Activated CD8-positive, alpha-beta T cell treated with anti-CD3 and anti-CD28 coated beads, Interleukin-2, amount 10 ng/mL, durations not matched to agents 7 days and 5 days (primary cell): ENCODE measurements around the gene MME. TPM values are rescaled to one million over a fixed set of nuclear protein-coding genes. Genes with fewer than 3 reads are reported as not detected.

Experiments used
- ATAC-seq: fragments of 150-1000 bp; cut with Tn5 transposase; one replicate; pipeline ENCODE4 v1.10.0; 2021; ENCODE audit warnings: moderate library complexity
- CTCF ChIA-PET: fragments of 350-600 bp; sonication (Branson Sonifier 250); formaldehyde crosslinking; loops from one replicate; lab custom pipeline; 2021; ENCODE audit warnings: antibody characterized with exemption; lab: Charles Lee
- POLR2A ChIA-PET: fragments of 350-600 bp; sonication (Branson Sonifier 250); formaldehyde crosslinking; loops from one replicate; lab custom pipeline; 2021; ENCODE audit warnings: antibody characterized with exemption; lab: Charles Lee
- DNase-seq: peaks from one replicate; pipeline ENCODE4 v3.0.0-alpha.2; 2020
- H3K27ac Mint-ChIP-seq: one replicate; pipeline ENCODE4 v1.8.0; 2021; ENCODE audit warnings: mild to moderate bottlenecking, mixed read lengths
- H3K27me3 Mint-ChIP-seq: one replicate; pipeline ENCODE4 v1.8.0; 2021; ENCODE audit warnings: low read depth, mixed read lengths
- H3K36me3 Mint-ChIP-seq: one replicate; pipeline ENCODE4 v1.8.0; 2021; ENCODE audit warnings: low read depth, mixed read lengths
- H3K4me1 Mint-ChIP-seq: one replicate; pipeline ENCODE4 v1.8.0; 2021; ENCODE audit warnings: low read depth, mixed read lengths
- H3K4me3 Mint-ChIP-seq: one replicate; pipeline ENCODE4 v1.8.0; 2021; ENCODE audit warnings: mild to moderate bottlenecking, mixed read lengths
- H3K9me3 Mint-ChIP-seq: one replicate; pipeline ENCODE4 v1.8.0; 2022; ENCODE audit warnings: mixed read lengths; ENCODE audit not compliant: insufficient read depth
- total RNA-seq, 2 experiments: library from RNA; stranded (reverse); gene quantifications; one replicate each; pipeline ENCODE4 v1.2.3, GENCODE V29; 2021

The MME gene
- total RNA-seq, 2 experiments from 2014 or later = not detected

GRCh38 chr3:155064920-155065319, 15.2 kb upstream of the MME start:
- Mint-ChIP-seq H3K9me3 (no peaks in the 10 kb centered on the region), H3K4me3 (no peak overlapping the region), H3K4me1 (no peaks in the 10 kb centered on the region), H3K27me3 (no peaks in the 10 kb centered on the region), H3K36me3 (no peaks in the 10 kb centered on the region), H3K27ac (no peak overlapping the region)
- no peak for DNase-seq
- CTCF ChIA-PET = interaction anchor here (0.6 kb wide), 1 partner anchor 988 kb away, joined by 4 read pairs; no protein-coding TSS in a partner anchor
- ATAC-seq = no peak
- POLR2A ChIA-PET = no interaction called here

- DNase-seq (no peak), ATAC-seq (no peak)
- Mint-ChIP-seq H3K4me1 (no peaks in the 10 kb centered on the region), H3K27ac (no peak overlapping the region), H3K4me3 (no peak overlapping the region), H3K36me3 (no peaks in the 10 kb centered on the region), H3K9me3 (no peaks in the 10 kb centered on the region), H3K27me3 (no peaks in the 10 kb centered on the region)
- POLR2A ChIA-PET = no interaction called here
- CTCF ChIA-PET = no interaction called here
Measured at GRCh38 chr3:155065537-155065936, 14.6 kb upstream of the MME start.

- no peaks in the 10 kb centered on the region for H3K4me1 Mint-ChIP-seq
- H3K36me3 Mint-ChIP-seq = no peaks in the 10 kb centered on the region
- POLR2A ChIA-PET = no interaction called here
- no peak overlapping the region for H3K27ac Mint-ChIP-seq
- no peak overlapping the region for H3K4me3 Mint-ChIP-seq
- no peak for DNase-seq
- no peak for ATAC-seq
- CTCF ChIA-PET = no interaction called here
- H3K9me3 Mint-ChIP-seq = peaks cover 5% of the 10 kb centered on the region
- H3K27me3 Mint-ChIP-seq = no peaks in the 10 kb centered on the region
Measured at GRCh38 chr3:155069729-155070128, 10.4 kb upstream of the MME start.

- no peak overlapping the region for H3K27ac Mint-ChIP-seq
- POLR2A ChIA-PET = no interaction called here
- H3K36me3 Mint-ChIP-seq = no peaks in the 10 kb centered on the region
- no peaks in the 10 kb centered on the region for H3K27me3 Mint-ChIP-seq
- H3K4me1 Mint-ChIP-seq = no peaks in the 10 kb centered on the region
- H3K9me3 Mint-ChIP-seq = peaks cover 5% of the 10 kb centered on the region
- ATAC-seq (no peak), DNase-seq (no peak)
- CTCF ChIA-PET = no interaction called here
- H3K4me3 Mint-ChIP-seq = no peak overlapping the region
Measured at GRCh38 chr3:155070316-155070715, 9.8 kb upstream of the MME start.

- CTCF ChIA-PET = no interaction called here
- Mint-ChIP-seq H3K4me1 (no peaks in the 10 kb centered on the region), H3K27me3 (no peaks in the 10 kb centered on the region), H3K27ac (no peak overlapping the region), H3K9me3 (peaks cover 5% of the 10 kb centered on the region), H3K4me3 (no peak overlapping the region), H3K36me3 (no peaks in the 10 kb centered on the region)
- ATAC-seq (no peak), DNase-seq (no peak)
- POLR2A ChIA-PET = no interaction called here
Measured at GRCh38 chr3:155070932-155071387, 9.2 kb upstream of the MME start.

GRCh38 chr3:155075200-155075599, 4.9 kb upstream of the MME start:
- H3K4me3 Mint-ChIP-seq = no peak overlapping the region
- peaks cover 5% of the 10 kb centered on the region for H3K9me3 Mint-ChIP-seq
- H3K27ac Mint-ChIP-seq = no peak overlapping the region
- H3K4me1 Mint-ChIP-seq = peaks cover 7% of the 10 kb centered on the region
- H3K27me3 Mint-ChIP-seq = peaks cover 21% of the 10 kb centered on the region
- POLR2A ChIA-PET = no interaction called here
- CTCF ChIA-PET = no interaction called here
- ATAC-seq (no peak), DNase-seq (no peak)
- H3K36me3 Mint-ChIP-seq = no peaks in the 10 kb centered on the region

- Mint-ChIP-seq H3K27me3 (peaks cover 34% of the 10 kb centered on the region), H3K4me1 (peaks cover 8% of the 10 kb centered on the region), H3K36me3 (no peaks in the 10 kb centered on the region), H3K9me3 (peaks cover 5% of the 10 kb centered on the region), H3K4me3 (no peak overlapping the region), H3K27ac (no peak overlapping the region)
- ATAC-seq = no peak
- CTCF ChIA-PET = no interaction called here
- POLR2A ChIA-PET = no interaction called here
- DNase-seq = no peak
Measured at GRCh38 chr3:155076888-155077287, 3.2 kb upstream of the MME start.

GRCh38 chr3:155078711-155079467, 1.2 kb upstream of the MME start:
- peaks cover 3% of the 10 kb centered on the region for H3K9me3 Mint-ChIP-seq
- peaks cover 42% of the 10 kb centered on the region for H3K27me3 Mint-ChIP-seq
- ChIA-PET CTCF (no interaction called here), POLR2A (no interaction called here)
- no peak for ATAC-seq
- H3K27ac Mint-ChIP-seq = no peak overlapping the region
- no peak for DNase-seq
- no peak overlapping the region for H3K4me3 Mint-ChIP-seq
- no peaks in the 10 kb centered on the region for H3K36me3 Mint-ChIP-seq
- H3K4me1 Mint-ChIP-seq = peaks cover 8% of the 10 kb centered on the region

- ATAC-seq (no peak), DNase-seq (no peak)
- Mint-ChIP-seq H3K27me3 (peaks cover 42% of the 10 kb centered on the region), H3K9me3 (no peaks in the 10 kb centered on the region), H3K27ac (no peak overlapping the region), H3K4me1 (peaks cover 8% of the 10 kb centered on the region), H3K36me3 (no peaks in the 10 kb centered on the region), H3K4me3 (no peak overlapping the region)
- ChIA-PET POLR2A (no interaction called here), CTCF (no interaction called here)
Measured at GRCh38 chr3:155079468-155079745, 712 bp upstream of the MME start.

GRCh38 chr3:155080692-155081091, 573 bp downstream of the MME start:
- Mint-ChIP-seq H3K36me3 (no peaks in the 10 kb centered on the region), H3K4me3 (no peak overlapping the region), H3K9me3 (no peaks in the 10 kb centered on the region), H3K27me3 (peaks cover 42% of the 10 kb centered on the region), H3K27ac (no peak overlapping the region), H3K4me1 (peaks cover 8% of the 10 kb centered on the region)
- ChIA-PET CTCF (no interaction called here), POLR2A (no interaction called here)
- no peak for ATAC-seq
- no peak for DNase-seq

GRCh38 chr3:155083313-155083905, 3.3 kb downstream of the MME start:
- Mint-ChIP-seq H3K27ac (no peak overlapping the region), H3K36me3 (no peaks in the 10 kb centered on the region), H3K4me3 (no peak overlapping the region), H3K4me1 (peaks cover 8% of the 10 kb centered on the region), H3K9me3 (no peaks in the 10 kb centered on the region), H3K27me3 (peaks cover 37% of the 10 kb centered on the region)
- POLR2A ChIA-PET = no interaction called here
- CTCF ChIA-PET = no interaction called here
- ATAC-seq (no peak), DNase-seq (no peak)

- ChIA-PET POLR2A (no interaction called here), CTCF (no interaction called here)
- H3K27ac Mint-ChIP-seq = no peak overlapping the region
- no peak overlapping the region for H3K4me3 Mint-ChIP-seq
- no peak for DNase-seq
- no peaks in the 10 kb centered on the region for H3K9me3 Mint-ChIP-seq
- H3K36me3 Mint-ChIP-seq = no peaks in the 10 kb centered on the region
- H3K27me3 Mint-ChIP-seq = peaks cover 27% of the 10 kb centered on the region
- peaks cover 2% of the 10 kb centered on the region for H3K4me1 Mint-ChIP-seq
- no peak for ATAC-seq
Measured at GRCh38 chr3:155084567-155084966, 4.4 kb downstream of the MME start.
